HG03378 (cell line): Measurements from ENCODE around the gene KIAA1671.
"Not testable (repeated sequence)": the region's sequence is repeated elsewhere in the genome, so short reads cannot be mapped to it uniquely, and the experiment has no call there.

ENCODE experiments used
- ATAC-seq: cut with Tn5 transposase; IDR thresholded peaks from one replicate; pipeline ENCODE4 v1.9.1; 2021; ENCODE audit warnings: mild to moderate bottlenecking, moderate library complexity; ENCODE audit not compliant: unreplicated experiment

The KIAA1671 gene

DNA sequence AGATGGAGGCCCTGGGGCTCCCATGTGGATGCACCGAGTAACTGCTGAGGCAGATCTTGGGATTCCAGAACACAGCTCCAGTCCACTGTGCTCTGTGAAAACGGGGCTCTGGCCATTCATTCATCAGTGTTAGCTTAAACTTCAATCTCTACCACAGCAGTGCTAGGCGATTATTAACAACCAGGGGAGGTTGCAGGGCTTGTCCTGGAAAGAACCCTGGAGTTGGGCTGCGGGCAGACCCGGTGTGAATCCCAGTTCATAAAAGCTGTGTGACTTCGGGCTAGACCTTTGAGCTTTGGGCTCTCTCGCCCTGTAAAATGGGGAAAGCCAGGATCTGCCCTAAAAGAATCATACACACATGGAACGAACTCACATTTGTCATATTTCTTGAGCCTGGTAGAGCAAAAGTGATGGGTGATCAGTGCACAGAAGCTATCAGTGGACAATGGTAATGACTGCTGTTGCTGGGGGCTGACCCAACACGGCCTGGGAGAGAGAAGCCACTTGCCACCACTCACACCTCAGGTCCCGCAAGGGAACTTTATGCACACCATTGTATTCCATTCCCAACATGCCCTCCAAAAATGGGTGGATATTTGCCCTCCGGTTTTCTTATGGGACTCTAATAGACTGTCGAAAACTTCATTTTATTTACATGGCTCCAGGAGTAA lies 231.6 kb downstream of the KIAA1671 start:
- ATAC-seq, result no peak

GRCh38 chr22:25186140-25186539 lies 233.6 kb downstream of the KIAA1671 start:
- ATAC-seq, result no peak

DNA sequence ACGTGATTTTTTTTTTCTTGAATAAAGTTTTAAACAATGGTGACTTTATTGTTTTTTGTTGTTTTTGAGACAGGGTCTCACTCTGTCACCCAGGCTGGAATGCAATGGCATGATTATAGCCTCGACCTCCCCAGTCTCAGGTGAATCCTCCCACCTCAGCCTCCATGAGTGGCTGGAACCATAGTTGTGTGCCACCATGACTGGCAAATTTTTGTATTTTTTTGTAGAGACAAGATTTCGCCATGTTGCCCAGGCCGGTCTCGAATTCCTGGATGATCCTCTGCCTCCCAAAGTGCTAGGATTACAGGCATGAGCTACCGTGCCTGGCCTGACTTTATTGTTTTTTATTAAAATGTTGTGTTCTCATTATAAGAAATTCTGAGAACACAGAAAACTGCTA lies 235.0 kb downstream of the KIAA1671 start:
- no peak for ATAC-seq

- no peak for ATAC-seq
Observed at GRCh38 chr22:25192406-25192805, 239.9 kb downstream of the KIAA1671 start.

GRCh38 chr22:25193130-25193529 lies 240.6 kb downstream of the KIAA1671 start:
- no peak for ATAC-seq

GRCh38 chr22:25193548-25193947 lies 241.0 kb downstream of the KIAA1671 start:
- ATAC-seq, result no peak

- ATAC-seq, result no peak
Observed at GRCh38 chr22:25196326-25196725, 243.8 kb downstream of the KIAA1671 start.

- ATAC-seq, result no peak
Observed at GRCh38 chr22:25197340-25197739, 244.8 kb downstream of the KIAA1671 start.

GRCh38 chr22:25199731-25200520 lies 247.4 kb downstream of the KIAA1671 start, which contains the start of gene CRYBB3:
TSS of gene CRYBB3 (plus strand) at chr22:25199858. CDS start at chr22:25201397, 1,539 bp downstream.
- no peak for ATAC-seq

- no peak for ATAC-seq
Observed at GRCh38 chr22:25200967-25201366, 248.5 kb downstream of the KIAA1671 start.

GRCh38 chr22:25201557-25202273 lies 249.2 kb downstream of the KIAA1671 start:
- ATAC-seq, result no peak

- no peak for ATAC-seq
Observed at GRCh38 chr22:25202290-25202921, 249.9 kb downstream of the KIAA1671 start.

DNA sequence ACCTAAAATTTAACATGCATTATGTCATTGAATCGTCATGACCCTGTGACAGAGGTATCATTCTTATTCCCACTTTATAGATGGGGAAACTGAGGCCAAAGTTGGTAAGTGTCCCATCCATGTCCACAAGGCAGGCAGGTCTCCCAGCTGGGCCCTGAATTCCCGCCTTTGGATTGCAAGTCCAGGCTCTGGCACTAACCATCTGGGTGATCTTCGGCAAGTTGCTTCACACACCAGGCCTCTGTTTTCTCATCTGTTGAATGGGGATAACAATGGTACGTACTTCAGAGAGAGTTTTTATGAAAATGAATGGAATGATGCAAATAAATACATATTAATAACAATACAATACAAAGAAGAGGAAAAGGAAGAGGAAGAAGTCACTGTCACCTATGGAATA lies 250.6 kb downstream of the KIAA1671 start:
- no peak for ATAC-seq

DNA sequence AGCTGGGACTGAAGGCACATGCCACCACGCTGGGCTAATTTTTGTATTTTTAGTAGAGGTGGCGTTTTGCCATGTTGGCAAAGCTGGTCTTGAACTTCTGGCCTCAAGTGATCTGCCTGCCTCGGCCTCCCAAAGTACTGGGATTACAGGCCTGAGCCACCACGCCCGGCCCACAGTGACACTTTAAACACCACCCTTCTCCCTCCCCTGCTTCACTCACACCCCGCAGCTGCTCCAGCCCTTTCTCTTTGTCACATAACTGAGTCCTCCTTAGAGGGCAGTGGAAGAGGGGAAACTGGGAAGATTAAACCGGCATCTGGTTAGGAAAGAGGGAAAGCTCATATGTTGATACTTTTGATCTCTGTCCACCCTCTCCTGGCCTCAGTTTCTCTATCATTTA lies 252.0 kb downstream of the KIAA1671 start:
- ATAC-seq, result not testable (repeated sequence)

DNA sequence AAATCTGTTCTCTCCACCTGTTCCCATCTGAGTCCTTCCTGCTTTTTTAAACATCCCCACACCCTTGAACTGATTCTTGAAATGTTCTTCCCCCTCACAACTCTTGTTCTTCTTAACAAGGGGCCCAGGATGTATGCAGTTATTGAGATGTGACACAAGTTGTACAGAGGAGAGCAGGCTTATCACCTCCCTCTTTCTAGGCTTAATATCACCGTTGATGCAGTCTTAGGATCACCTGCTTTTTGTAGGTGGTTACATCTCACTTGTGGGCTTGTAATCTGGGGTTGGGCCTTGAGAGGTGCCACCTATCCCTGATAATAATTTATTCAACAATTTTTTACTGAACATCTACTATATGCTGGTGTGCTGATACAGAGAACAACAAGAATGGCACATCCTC lies 253.3 kb downstream of the KIAA1671 start:
- no peak for ATAC-seq

GRCh38 chr22:25206998-25207397 lies 254.5 kb downstream of the KIAA1671 start:
- no peak for ATAC-seq

- ATAC-seq, result no peak
Observed at GRCh38 chr22:25207553-25208157, 255.1 kb downstream of the KIAA1671 start.

- no peak for ATAC-seq
Observed at GRCh38 chr22:25208328-25208727, 255.8 kb downstream of the KIAA1671 start.

DNA sequence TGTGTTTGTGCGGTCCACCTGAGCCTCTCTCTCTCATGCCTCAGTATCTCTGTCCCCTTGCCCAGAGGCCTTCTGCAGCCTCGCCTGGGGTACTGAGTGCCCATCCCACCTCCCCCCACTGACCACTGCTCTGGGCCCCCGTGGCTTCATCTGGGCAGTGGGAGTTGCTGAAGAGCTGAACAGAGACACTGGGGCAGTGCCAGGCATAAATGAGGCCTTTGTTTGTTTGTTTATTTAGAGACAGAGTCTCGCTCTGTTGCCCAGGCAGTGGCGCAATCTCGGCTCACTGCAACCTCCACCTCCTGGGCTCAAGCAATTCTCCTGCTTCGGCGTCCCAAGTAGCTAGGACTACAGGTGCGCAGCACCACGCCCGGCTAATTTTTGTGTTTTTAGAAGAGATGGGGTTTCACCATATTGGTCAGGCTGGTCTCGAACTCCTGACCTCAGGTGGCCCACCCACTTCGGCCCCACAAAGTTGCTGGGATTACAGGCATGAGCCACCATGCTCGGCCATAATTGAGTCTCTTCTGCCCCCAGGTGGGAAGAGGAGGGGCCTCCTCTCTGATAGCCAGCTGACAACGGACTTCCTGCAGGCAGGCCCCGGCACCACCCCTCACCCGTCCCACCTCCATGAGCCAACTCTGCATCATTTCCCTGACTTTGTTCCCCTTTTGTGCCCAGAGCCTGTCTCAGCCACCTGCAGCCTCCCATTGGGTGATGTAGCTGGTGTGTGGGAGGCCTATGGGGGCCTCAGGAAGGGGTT lies 256.4 kb downstream of the KIAA1671 start:
- no peak for ATAC-seq

GRCh38 chr22:25210793-25211192 lies 258.3 kb downstream of the KIAA1671 start:
- ATAC-seq, result no peak
